ENCODE results near the gene SLC25A21.
"Not testable (repeated sequence)": the region's sequence is repeated elsewhere in the genome, so short reads cannot be mapped to it uniquely, and the experiment has no call there.

Gene SLC25A21

DNA sequence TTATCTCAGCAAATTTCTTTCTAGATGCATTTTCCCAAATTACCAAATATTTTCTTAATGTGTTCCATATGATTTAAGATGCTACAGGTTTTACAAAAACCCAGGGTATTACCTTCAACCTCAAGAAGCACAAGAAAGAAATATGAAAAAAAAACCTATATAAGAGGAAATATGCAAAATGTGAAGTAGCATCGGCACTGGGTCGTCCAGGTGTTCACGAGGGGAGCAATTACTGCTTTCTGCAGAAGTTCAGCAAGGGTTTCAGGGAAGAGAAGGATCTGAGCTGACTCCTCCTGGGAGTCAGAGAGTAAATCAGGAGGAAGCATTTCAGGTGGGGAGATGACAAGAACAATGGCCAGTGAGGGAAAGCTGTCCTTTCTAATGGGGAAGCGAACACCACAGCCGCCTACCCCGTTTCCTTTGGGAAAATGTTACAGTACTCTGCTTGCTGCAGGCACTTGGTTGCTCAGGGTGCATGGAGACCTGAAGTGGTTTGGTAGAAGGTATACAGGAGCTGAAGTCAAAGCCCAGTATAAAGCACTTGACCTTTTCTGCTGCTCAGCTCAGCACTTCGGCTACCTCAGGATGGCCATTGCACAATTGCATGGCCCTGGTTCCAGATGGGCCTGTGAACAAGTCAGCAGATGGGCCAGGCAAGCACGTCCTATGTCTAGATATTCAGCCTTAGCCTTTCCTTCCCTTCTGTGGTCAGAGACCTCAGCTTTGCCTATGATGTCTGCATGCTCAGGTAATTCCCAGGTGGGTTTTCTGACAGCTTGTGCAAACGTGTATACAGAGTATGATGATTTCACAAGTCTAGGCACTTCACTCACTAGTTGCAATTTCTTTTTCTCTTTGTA, 355.1 kb downstream of the SLC25A21 start:
- H3K4me1 ChIP-seq (ENCODE audit: control insufficient read depth, low read length): no peaks in the 10 kb centered on the region
- no peaks in the 10 kb centered on the region for H3K9me3 ChIP-seq (ENCODE audit: control insufficient read depth, insufficient read depth, low read length)
- TF ChIP-seq, protein P1, sequence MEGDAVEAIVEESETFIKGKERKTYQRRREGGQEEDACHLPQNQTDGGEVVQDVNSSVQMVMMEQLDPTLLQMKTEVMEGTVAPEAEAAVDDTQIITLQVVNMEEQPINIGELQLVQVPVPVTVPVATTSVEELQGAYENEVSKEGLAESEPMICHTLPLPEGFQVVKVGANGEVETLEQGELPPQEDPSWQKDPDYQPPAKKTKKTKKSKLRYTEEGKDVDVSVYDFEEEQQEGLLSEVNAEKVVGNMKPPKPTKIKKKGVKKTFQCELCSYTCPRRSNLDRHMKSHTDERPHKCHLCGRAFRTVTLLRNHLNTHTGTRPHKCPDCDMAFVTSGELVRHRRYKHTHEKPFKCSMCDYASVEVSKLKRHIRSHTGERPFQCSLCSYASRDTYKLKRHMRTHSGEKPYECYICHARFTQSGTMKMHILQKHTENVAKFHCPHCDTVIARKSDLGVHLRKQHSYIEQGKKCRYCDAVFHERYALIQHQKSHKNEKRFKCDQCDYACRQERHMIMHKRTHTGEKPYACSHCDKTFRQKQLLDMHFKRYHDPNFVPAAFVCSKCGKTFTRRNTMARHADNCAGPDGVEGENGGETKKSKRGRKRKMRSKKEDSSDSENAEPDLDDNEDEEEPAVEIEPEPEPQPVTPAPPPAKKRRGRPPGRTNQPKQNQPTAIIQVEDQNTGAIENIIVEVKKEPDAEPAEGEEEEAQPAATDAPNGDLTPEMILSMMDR (IDR thresholded peaks at IDR 0.05; ENCODE audit: low read depth, low read length, poor library complexity, severe bottlenecking): no peak
- no peak for TF ChIP-seq EZH2phosphoT487 (IDR thresholded peaks at IDR 0.05; ENCODE audit: borderline replicate concordance, low read length)

DNA sequence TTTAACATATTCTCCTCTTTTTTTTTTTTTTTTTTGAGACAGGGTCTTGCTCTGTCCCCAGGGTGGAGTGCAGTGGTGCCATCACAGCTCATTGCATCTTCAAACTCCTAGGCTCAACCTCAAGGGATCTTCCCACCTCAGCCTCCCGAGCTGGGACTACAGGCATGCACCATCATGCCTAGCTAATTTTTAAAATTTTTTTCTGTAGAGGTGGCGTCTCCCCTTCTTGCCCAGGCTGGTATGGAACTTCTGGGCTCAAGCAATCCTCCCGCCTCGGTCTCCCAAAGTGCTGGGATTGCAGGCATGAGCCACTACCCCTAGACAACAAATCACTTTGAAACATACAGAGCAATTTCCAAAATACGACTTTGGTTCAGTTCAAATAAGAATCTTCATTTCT, 355.9 kb downstream of the SLC25A21 start:
- Histone ChIP-seq H3K4me3 (ENCODE audit: low read length) (no peak overlapping the region), H3K27me3 (ENCODE audit: control insufficient read depth, low read length) (no peaks in the 10 kb centered on the region), H3K27ac (ENCODE audit: low read depth, low read length) (no peak overlapping the region), H4K20me1 (ENCODE audit: control insufficient read depth, insufficient read depth, low read depth, low read length) (no peaks in the 10 kb centered on the region), H3F3A (ENCODE audit: control insufficient read depth, insufficient read depth) (no peaks in the 10 kb centered on the region), H3K36me3 (ENCODE audit: control insufficient read depth, low read length) (no peaks in the 10 kb centered on the region), H3K9me3 (ENCODE audit: control insufficient read depth, insufficient read depth, low read length) (no peaks in the 10 kb centered on the region), H3K79me2 (ENCODE audit: control insufficient read depth, low read length) (no peaks in the 10 kb centered on the region), H3K9me2 (replicated peaks; ENCODE audit: control insufficient read depth, low read length) (no peaks in the 10 kb centered on the region), H3K4me1 (ENCODE audit: control insufficient read depth, low read length) (no peaks in the 10 kb centered on the region), H3K4me2 (ENCODE audit: low read length) (no peak overlapping the region)
- TF ChIP-seq, protein P1 (IDR thresholded peaks at IDR 0.05; ENCODE audit: low read depth, low read length, poor library complexity, severe bottlenecking): no peak
- TF ChIP-seq EZH2phosphoT487 (IDR thresholded peaks at IDR 0.05; ENCODE audit: borderline replicate concordance, low read length): no peak

More for the DNA sequence above, 355.1 kb downstream of the SLC25A21 start:
- Histone ChIP-seq H3K27me3 (ENCODE audit: control insufficient read depth, low read length) (no peaks in the 10 kb centered on the region), H3K9me2 (replicated peaks; ENCODE audit: control insufficient read depth, low read length) (no peaks in the 10 kb centered on the region), H3K27ac (ENCODE audit: low read depth, low read length) (no peak overlapping the region), H3F3A (ENCODE audit: control insufficient read depth, insufficient read depth) (no peaks in the 10 kb centered on the region), H3K79me2 (ENCODE audit: control insufficient read depth, low read length) (no peaks in the 10 kb centered on the region), H3K4me3 (ENCODE audit: low read length) (no peak overlapping the region), H3K36me3 (ENCODE audit: control insufficient read depth, low read length) (no peaks in the 10 kb centered on the region), H3K4me2 (ENCODE audit: low read length) (no peak overlapping the region), H4K20me1 (ENCODE audit: control insufficient read depth, insufficient read depth, low read depth, low read length) (no peaks in the 10 kb centered on the region)

DNA sequence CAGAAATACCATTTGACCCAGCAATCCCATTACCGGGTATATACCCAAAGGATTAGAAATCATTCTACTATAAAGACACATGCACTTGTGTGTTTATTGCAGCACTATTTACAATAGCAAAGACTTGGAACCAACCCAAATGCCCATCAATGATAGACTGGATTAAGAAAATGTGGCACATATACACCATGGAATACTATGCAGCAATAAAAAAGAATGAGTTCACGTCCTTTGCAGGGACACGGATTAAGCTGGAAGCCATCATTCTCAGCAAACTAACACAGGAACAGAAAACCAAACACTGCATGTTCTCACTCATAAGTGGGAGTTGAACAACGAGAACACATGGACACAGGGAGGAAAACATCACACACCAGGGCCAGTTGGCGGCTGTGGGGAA, 357.6 kb downstream of the SLC25A21 start:
- not testable (repeated sequence) for H3K36me3 ChIP-seq (ENCODE audit: control insufficient read depth, low read length); H3K27me3 ChIP-seq (ENCODE audit: control insufficient read depth, low read length); H4K20me1 ChIP-seq (ENCODE audit: control insufficient read depth, insufficient read depth, low read depth, low read length); H3K9me3 ChIP-seq (ENCODE audit: control insufficient read depth, insufficient read depth, low read length); H3K4me3 ChIP-seq (ENCODE audit: low read length); H3K4me2 ChIP-seq (ENCODE audit: low read length); H3K9me2 ChIP-seq (replicated peaks; ENCODE audit: control insufficient read depth, low read length); H3K27ac ChIP-seq (ENCODE audit: low read depth, low read length); H3F3A ChIP-seq (ENCODE audit: control insufficient read depth, insufficient read depth); H3K79me2 ChIP-seq (ENCODE audit: control insufficient read depth, low read length); H3K4me1 ChIP-seq (ENCODE audit: control insufficient read depth, low read length)

DNA sequence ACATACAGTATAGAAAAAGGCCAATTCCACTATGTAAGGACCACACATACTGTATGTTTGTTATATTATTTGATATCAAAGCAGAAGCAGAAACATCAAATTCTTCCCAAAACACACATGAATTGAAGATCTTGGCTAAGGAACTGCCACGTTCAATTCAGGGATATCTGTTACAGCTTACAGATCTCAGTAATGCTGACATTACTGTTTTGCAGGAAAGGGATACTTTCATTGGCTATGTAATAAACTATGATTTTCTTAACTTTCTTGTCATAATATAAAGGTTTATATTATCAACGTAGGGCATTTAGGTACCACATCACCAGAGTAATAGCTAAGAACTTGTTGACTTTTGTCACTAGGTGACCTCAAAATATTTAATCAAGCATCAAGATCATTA, 362.2 kb downstream of the SLC25A21 start:
- Histone ChIP-seq H3K4me2 (ENCODE audit: low read length) (no peak overlapping the region), H4K20me1 (ENCODE audit: control insufficient read depth, insufficient read depth, low read depth, low read length) (no peaks in the 10 kb centered on the region), H3K4me3 (ENCODE audit: low read length) (no peak overlapping the region), H3K4me1 (ENCODE audit: control insufficient read depth, low read length) (no peaks in the 10 kb centered on the region), H3K27me3 (ENCODE audit: control insufficient read depth, low read length) (no peaks in the 10 kb centered on the region), H3F3A (ENCODE audit: control insufficient read depth, insufficient read depth) (no peaks in the 10 kb centered on the region), H3K9me2 (replicated peaks; ENCODE audit: control insufficient read depth, low read length) (no peaks in the 10 kb centered on the region; the same call in 1 of the 2 replicates), H3K79me2 (ENCODE audit: control insufficient read depth, low read length) (no peaks in the 10 kb centered on the region), H3K9me3 (ENCODE audit: control insufficient read depth, insufficient read depth, low read length) (no peaks in the 10 kb centered on the region), H3K36me3 (ENCODE audit: control insufficient read depth, low read length) (no peaks in the 10 kb centered on the region), H3K27ac (ENCODE audit: low read depth, low read length) (no peak overlapping the region)
- TF ChIP-seq, protein P1 (IDR thresholded peaks at IDR 0.05; ENCODE audit: low read depth, low read length, poor library complexity, severe bottlenecking): no peak
- no peak for TF ChIP-seq EZH2phosphoT487 (IDR thresholded peaks at IDR 0.05; ENCODE audit: borderline replicate concordance, low read length)

All from DOHH2 (cell line).